GM11168 (cell line): ENCODE results near the gene NOL4L.
"Not testable (repeated sequence)": the region's sequence is repeated elsewhere in the genome, so short reads cannot be mapped to it uniquely, and the experiment has no call there.

Source experiments
- in situ Hi-C: fragments of 300-500 bp; cut with MboI; formaldehyde crosslinking; loops from one replicate; pipeline ENCODE4 v1.12.0; 2022; ENCODE audit warnings: low sequenced_read_pairs; ENCODE audit not compliant: unreplicated experiment

The NOL4L gene

GRCh38 chr20:32597714-32598113 lies 12.6 kb upstream of the NOL4L start:
- in situ Hi-C loops: no loop called here

GRCh38 chr20:32596681-32597252 lies 11.6 kb upstream of the NOL4L start:
- in situ Hi-C loops: no loop called here

- in situ Hi-C loops: no loop called here
Measured at GRCh38 chr20:32595143-32595542, 10.0 kb upstream of the NOL4L start.

GRCh38 chr20:32594669-32595068 lies 9.5 kb upstream of the NOL4L start:
- in situ Hi-C loops: not testable (repeated sequence)

- in situ Hi-C loops: no loop called here
Measured at GRCh38 chr20:32594204-32594603, 9.1 kb upstream of the NOL4L start.

- in situ Hi-C loops: not testable (repeated sequence)
Measured at GRCh38 chr20:32592616-32593015, 7.5 kb upstream of the NOL4L start.

GRCh38 chr20:32592022-32592421 lies 6.9 kb upstream of the NOL4L start:
- in situ Hi-C loops: no loop called here

GRCh38 chr20:32589769-32590168 lies 4.6 kb upstream of the NOL4L start:
- in situ Hi-C loops: no loop called here

GRCh38 chr20:32589256-32589655 lies 4.1 kb upstream of the NOL4L start:
- in situ Hi-C loops: no loop called here

GRCh38 chr20:32588040-32588439 lies 2.9 kb upstream of the NOL4L start:
- in situ Hi-C loops: no loop called here

GRCh38 chr20:32586291-32586690 lies 1.2 kb upstream of the NOL4L start:
- in situ Hi-C loops: no loop called here

GRCh38 chr20:32585586-32586127 lies 524 bp upstream of the NOL4L start:
- in situ Hi-C loops: no loop called here

GRCh38 chr20:32583581-32584070 lies 1.5 kb downstream of the NOL4L start:
- in situ Hi-C loops: no loop called here

- in situ Hi-C loops: no loop called here
Measured at GRCh38 chr20:32582659-32583580, 2.2 kb downstream of the NOL4L start.

GRCh38 chr20:32581839-32582658 lies 3.1 kb downstream of the NOL4L start:
- in situ Hi-C loops: no loop called here

GRCh38 chr20:32580970-32581838 lies 3.9 kb downstream of the NOL4L start:
- in situ Hi-C loops: no loop called here

GRCh38 chr20:32580219-32580969 lies 4.7 kb downstream of the NOL4L start:
- in situ Hi-C loops: no loop called here

GRCh38 chr20:32578840-32579390 lies 6.2 kb downstream of the NOL4L start:
- in situ Hi-C loops: no loop called here
